HepG2 (cell line): Measurements from ENCODE around the gene ANKRD17. TPM values are rescaled to one million over a fixed set of nuclear protein-coding genes. Genes with fewer than 3 reads are reported as not detected.

Experiments
- ARNT2 ChIP-seq: sonication (generic); formaldehyde crosslinking; IDR thresholded peaks from 2 replicates; pipeline ENCODE4 v1.8.0; 2022; ENCODE audit warnings: mild to moderate bottlenecking, low read depth, missing genetic modification reagents, moderate library complexity
- ARNTL ChIP-seq: sonication (generic); formaldehyde crosslinking; IDR thresholded peaks from 2 replicates; pipeline ENCODE4 v1.4.0; 2020; ENCODE audit warnings: mild to moderate bottlenecking, missing genetic modification reagents
- BHLHE40 ChIP-seq: IDR thresholded peaks from 2 replicates; pipeline ENCODE4 v1.6.1; 2011; ENCODE audit warnings: low read length, improper control_type of control experiment
- DMAP1 ChIP-seq: IDR thresholded peaks from 2 replicates; pipeline ENCODE4 v1.6.1; 2016
- FOXA3 ChIP-seq: IDR thresholded peaks from 2 replicates; pipeline ENCODE4 v1.6.1; 2016; ENCODE audit warnings: missing genetic modification reagents, missing compliant biosample characterization
- GATAD1 ChIP-seq: IDR thresholded peaks from 2 replicates; pipeline ENCODE4 v1.6.1; 2016; ENCODE audit warnings: missing genetic modification reagents, missing compliant biosample characterization
- HMG20B ChIP-seq: conservative IDR thresholded peaks from 2 replicates; pipeline ENCODE4 v1.6.1; 2016; ENCODE audit warnings: missing genetic modification reagents, missing compliant biosample characterization
- HOXA3 ChIP-seq: sonication (generic); formaldehyde crosslinking; IDR thresholded peaks from 2 replicates; pipeline ENCODE4 v1.5.0; 2020; ENCODE audit warnings: missing genetic modification reagents
- KAT8 ChIP-seq: IDR thresholded peaks from 2 replicates; pipeline ENCODE4 v1.6.1; 2016; ENCODE audit warnings: missing genetic modification reagents, missing compliant biosample characterization
- NFRKB ChIP-seq: fragments of 450-650 bp; IDR thresholded peaks from 2 replicates; pipeline ENCODE4 v1.6.1; 2017
- PBX2 ChIP-seq: IDR thresholded peaks from 2 replicates; pipeline ENCODE4 v1.6.1; 2016; ENCODE audit warnings: control low read depth
- SAP130 ChIP-seq: IDR thresholded peaks from 2 replicates; pipeline ENCODE4 v1.6.1; 2016; ENCODE audit warnings: low read depth
- SNAPC4 ChIP-seq: sonication (generic); formaldehyde crosslinking; IDR thresholded peaks from 2 replicates; pipeline ENCODE4 v1.4.0; 2020; ENCODE audit warnings: mild to moderate bottlenecking, missing genetic modification reagents
- TBX2 ChIP-seq: sonication (generic); formaldehyde crosslinking; IDR thresholded peaks from 2 replicates; pipeline ENCODE4 v1.5.0; 2020; ENCODE audit warnings: missing genetic modification reagents, mild to moderate bottlenecking, borderline replicate concordance
- TCF7L2 ChIP-seq: IDR thresholded peaks from 2 replicates; pipeline ENCODE4 v1.6.1; 2011; ENCODE audit warnings: mild to moderate bottlenecking, low read depth, low read length, moderate library complexity
- ZBTB20 ChIP-seq: sonication (generic); formaldehyde crosslinking; IDR thresholded peaks from 2 replicates; pipeline ENCODE4 v1.8.1; 2023; ENCODE audit warnings: missing genetic modification reagents, low read depth, mild to moderate bottlenecking, borderline replicate concordance
- ZBTB7A ChIP-seq: sonication (generic); formaldehyde crosslinking; IDR thresholded peaks from 2 replicates; pipeline ENCODE4 v1.8.0; 2022; ENCODE audit warnings: mild to moderate bottlenecking, missing genetic modification reagents
- ZGPAT ChIP-seq: IDR thresholded peaks from 2 replicates; pipeline ENCODE4 v1.6.1; 2016; ENCODE audit warnings: mild to moderate bottlenecking
- ZNF331 ChIP-seq: sonication (generic); formaldehyde crosslinking; IDR thresholded peaks from 2 replicates; pipeline ENCODE4 v1.4.0; 2020; ENCODE audit warnings: missing genetic modification reagents
- ZNF546 ChIP-seq: sonication (generic); formaldehyde crosslinking; conservative IDR thresholded peaks from 2 replicates; pipeline ENCODE4 v1.8.1; 2023; ENCODE audit warnings: mild to moderate bottlenecking, missing genetic modification reagents
- ZNF589 ChIP-seq: sonication (generic); formaldehyde crosslinking; conservative IDR thresholded peaks from 2 replicates; pipeline ENCODE4 v1.8.0; 2022; ENCODE audit warnings: mild to moderate bottlenecking, moderate library complexity, missing genetic modification reagents
- ZNF629 ChIP-seq: sonication (generic); formaldehyde crosslinking; conservative IDR thresholded peaks from 2 replicates; pipeline ENCODE4 v1.5.0; 2020; ENCODE audit warnings: missing genetic modification reagents
- ZSCAN9 ChIP-seq: IDR thresholded peaks from 2 replicates; pipeline ENCODE4 v1.6.1; 2016; ENCODE audit warnings: borderline replicate concordance
- polyA plus RNA-seq, 8 experiments: library from polyadenylated mRNA; depleted of rRNA in 3 of 8; stranded (reverse) in 7 of 8; unstranded in 1 of 8; fragments of >200 nt; fragmentation: Illumina TruSeq in 4 of 8; extraction: Trizol in 4 of 8; gene quantifications; 2 replicates each; pipeline versions ENCODE4 v1.2.1 to v1.2.3, GENCODE V29; 2011 to 2016; ENCODE audit warnings: low read depth in 4 of 8, missing spikeins in 1 of 8, mixed read lengths in 1 of 8; ENCODE audit not compliant: insufficient read depth in 1 of 8
- total RNA-seq, 5 experiments: library from RNA; depleted of rRNA; stranded (reverse); fragments of >200 nt; fragmentation: Illumina TruSeq; extraction: Trizol; gene quantifications; 2 replicates each; pipeline ENCODE4 v1.2.3, GENCODE V29; 2016; ENCODE audit warnings: low read depth in 1 of 5
- TF ChIP-seq, protein P1 (sequence below): sonication (generic); formaldehyde crosslinking; IDR thresholded peaks from 2 replicates; pipeline ENCODE4 v1.5.0; 2020; ENCODE audit warnings: missing genetic modification reagents

ANKRD17 gene
- total and polyA plus RNA-seq, 2 of the 13 experiments (the other 11 are each of a cell fraction or from before 2014, with no cell fraction given): 55.7 to 61.1 TPM

DNA sequence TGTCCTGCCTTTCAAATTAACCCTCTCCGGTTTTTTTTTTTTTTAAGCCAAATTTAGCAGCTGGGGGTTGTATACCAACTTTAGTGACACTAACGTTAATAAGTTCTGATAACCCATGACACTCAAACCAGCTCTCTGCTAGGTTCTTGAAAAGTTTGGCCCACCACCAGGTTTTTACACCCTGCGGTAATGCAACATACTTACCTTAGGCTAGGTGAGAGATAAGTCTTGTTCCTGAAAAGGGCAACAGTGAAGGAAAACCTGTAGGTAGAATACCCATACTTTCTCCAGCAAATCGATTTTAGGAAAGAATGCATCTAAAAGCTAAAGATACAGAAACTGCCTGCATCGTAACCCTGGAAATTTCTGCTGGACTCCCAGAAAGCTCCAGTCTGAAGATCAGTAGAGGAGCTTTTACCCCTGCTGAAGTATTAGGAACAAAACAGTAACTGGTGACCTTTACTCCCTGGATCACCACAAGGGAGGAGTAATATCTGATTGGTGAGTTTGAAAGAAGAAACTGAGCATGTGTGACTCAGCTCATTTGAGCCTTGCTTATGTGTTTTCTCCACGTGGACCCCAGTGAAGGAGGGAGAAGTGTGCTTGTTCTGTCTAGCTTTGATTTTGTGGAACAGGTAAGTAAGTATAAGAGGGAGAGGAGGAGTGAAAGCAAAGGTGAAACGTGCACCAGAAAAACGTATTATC lies 154.6 kb downstream of the ANKRD17 start (continued):
- TF ChIP-seq SNAPC4 (CRISPR knock-in tag) (no peak), ARNT2 (CRISPR knock-in tag) (no peak), KAT8 (peak; percentile 50; the same call in 1 of the 2 replicates), GATAD1 (CRISPR knock-in tag) (0 out of 2 replicates have a peak, but pooled peaks have one; percentile 44), FOXA3 (CRISPR knock-in tag) (0 out of 2 replicates have a peak, but pooled peaks have one; percentile 38), TCF7L2 (no peak), ZNF629 (CRISPR knock-in tag) (0 out of 2 replicates have a peak, but pooled peaks have one; percentile 24), HOXA3 (peak; percentile 38; the same call in 1 of the 2 replicates), ZNF546 (CRISPR knock-in tag) (no peak), ZBTB7A (CRISPR knock-in tag) (no peak), BHLHE40 (no peak), ZBTB20 (CRISPR knock-in tag) (peak; percentile 24; the same call in 1 of the 2 replicates), ZSCAN9 (CRISPR knock-in tag) (no peak), SAP130 (CRISPR knock-in tag) (peak; percentile 96), HMG20B (CRISPR knock-in tag) (no peak), ARNTL (CRISPR knock-in tag) (peak; percentile 63), DMAP1 (CRISPR knock-in tag) (peak; percentile 95), ZNF331 (peak; percentile 40; the same call in 1 of the 2 replicates), TBX2 (CRISPR knock-in tag) (no peak), PBX2 (CRISPR knock-in tag) (no peak), NFRKB (no peak), ZGPAT (CRISPR knock-in tag) (peak; percentile 52; the same call in 1 of the 2 replicates), ZNF589 (CRISPR knock-in tag) (0 out of 2 replicates have a peak, but pooled peaks have one; percentile 33)
- TF ChIP-seq, protein P1, sequence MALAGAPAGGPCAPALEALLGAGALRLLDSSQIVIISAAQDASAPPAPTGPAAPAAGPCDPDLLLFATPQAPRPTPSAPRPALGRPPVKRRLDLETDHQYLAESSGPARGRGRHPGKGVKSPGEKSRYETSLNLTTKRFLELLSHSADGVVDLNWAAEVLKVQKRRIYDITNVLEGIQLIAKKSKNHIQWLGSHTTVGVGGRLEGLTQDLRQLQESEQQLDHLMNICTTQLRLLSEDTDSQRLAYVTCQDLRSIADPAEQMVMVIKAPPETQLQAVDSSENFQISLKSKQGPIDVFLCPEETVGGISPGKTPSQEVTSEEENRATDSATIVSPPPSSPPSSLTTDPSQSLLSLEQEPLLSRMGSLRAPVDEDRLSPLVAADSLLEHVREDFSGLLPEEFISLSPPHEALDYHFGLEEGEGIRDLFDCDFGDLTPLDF: no peak
